ENCODE measurements around the gene BUB3. TPM values are rescaled to one million over a fixed set of nuclear protein-coding genes. Genes with fewer than 3 reads are reported as not detected.
A peak's percentile ranks its signal among the peaks of the same experiment; 100 is the strongest.

BUB3 gene
- total and polyA plus RNA-seq, 2 of the 13 experiments (the other 11 are each of a cell fraction or from before 2014, with no cell fraction given), result 174 to 188 TPM

DNA sequence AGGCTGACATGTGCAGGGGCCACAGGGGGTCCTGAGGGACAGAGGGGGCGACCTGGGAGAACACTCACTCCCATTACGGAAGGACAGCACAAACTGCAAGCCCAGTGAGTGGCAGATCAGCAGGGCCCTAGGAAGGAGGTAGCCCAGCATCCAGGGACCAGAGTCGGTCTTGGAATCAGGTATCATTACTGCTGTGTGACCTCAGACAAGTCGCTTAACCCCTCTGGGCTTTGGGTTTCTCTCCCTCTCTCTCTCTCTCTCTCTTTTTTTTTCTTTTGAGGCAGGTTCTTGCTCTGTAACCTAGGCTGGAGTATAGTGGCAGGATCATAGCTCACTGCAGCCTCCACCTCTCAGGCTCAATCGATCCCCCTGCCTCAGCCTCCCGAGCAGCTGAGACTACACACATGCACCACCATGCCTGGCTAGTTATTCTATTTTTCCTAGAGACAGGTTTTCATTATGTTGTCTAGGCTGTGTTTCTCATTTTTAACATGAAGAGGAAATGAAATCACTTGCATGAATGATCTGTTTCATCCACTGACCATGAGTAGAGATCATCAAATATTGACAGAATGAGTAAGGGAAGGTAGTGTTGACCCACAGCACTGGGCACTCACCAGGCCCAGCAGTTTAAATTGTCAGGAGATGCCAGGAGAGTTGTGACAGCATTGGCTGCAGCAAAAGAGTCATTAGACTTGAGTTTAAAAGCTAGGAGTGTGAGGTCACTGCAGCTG, 49.4 kb downstream of the BUB3 start (continued):
- TF ChIP-seq ZBTB49 (CRISPR knock-in tag; IDR thresholded peaks at IDR 0.05; ENCODE audit: borderline replicate concordance), result no peak
- TF ChIP-seq, protein P1, sequence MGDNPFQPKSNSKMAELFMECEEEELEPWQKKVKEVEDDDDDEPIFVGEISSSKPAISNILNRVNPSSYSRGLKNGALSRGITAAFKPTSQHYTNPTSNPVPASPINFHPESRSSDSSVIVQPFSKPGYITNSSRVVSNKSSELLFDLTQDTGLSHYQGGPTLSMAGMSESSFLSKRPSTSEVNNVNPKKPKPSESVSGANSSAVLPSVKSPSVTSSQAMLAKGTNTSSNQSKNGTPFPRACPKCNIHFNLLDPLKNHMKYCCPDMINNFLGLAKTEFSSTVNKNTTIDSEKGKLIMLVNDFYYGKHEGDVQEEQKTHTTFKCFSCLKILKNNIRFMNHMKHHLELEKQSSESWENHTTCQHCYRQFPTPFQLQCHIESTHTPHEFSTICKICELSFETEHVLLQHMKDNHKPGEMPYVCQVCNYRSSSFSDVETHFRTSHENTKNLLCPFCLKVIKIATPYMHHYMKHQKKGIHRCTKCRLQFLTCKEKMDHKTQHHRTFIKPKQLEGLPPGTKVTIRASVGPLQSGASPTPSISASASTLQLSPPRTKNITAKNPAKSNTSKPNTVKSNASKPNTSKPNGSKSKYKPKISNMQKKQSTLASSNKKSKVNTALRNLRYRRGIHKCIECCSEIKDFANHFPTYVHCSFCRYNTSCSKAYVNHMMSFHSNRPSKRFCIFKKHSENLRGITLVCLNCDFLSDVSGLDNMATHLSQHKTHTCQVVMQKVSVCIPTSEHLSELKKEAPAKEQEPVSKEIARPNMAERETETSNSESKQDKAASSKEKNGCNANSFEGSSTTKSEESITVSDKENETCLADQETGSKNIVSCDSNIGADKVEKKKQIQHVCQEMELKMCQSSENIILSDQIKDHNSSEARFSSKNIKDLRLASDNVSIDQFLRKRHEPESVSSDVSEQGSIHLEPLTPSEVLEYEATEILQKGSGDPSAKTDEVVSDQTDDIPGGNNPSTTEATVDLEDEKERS (CRISPR knock-in tag; IDR thresholded peaks at IDR 0.05), result 0 out of 2 replicates have a peak, but pooled peaks have one; percentile 61
- TF ChIP-seq ZC3H4 (CRISPR knock-in tag; IDR thresholded peaks at IDR 0.05; ENCODE audit: borderline replicate concordance), result no peak
- no peak for TF ChIP-seq SRF (IDR thresholded peaks at IDR 0.05; ENCODE audit: low read depth, low read length)
- no peak for TF ChIP-seq SOX6 (IDR thresholded peaks at IDR 0.05)
- peak; percentile 42 for TF ChIP-seq SOX6 (CRISPR knock-in tag; IDR thresholded peaks at IDR 0.05)
- TF ChIP-seq, protein P2, sequence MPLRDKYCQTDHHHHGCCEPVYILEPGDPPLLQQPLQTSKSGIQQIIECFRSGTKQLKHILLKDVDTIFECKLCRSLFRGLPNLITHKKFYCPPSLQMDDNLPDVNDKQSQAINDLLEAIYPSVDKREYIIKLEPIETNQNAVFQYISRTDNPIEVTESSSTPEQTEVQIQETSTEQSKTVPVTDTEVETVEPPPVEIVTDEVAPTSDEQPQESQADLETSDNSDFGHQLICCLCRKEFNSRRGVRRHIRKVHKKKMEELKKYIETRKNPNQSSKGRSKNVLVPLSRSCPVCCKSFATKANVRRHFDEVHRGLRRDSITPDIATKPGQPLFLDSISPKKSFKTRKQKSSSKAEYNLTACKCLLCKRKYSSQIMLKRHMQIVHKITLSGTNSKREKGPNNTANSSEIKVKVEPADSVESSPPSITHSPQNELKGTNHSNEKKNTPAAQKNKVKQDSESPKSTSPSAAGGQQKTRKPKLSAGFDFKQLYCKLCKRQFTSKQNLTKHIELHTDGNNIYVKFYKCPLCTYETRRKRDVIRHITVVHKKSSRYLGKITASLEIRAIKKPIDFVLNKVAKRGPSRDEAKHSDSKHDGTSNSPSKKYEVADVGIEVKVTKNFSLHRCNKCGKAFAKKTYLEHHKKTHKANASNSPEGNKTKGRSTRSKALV (CRISPR knock-in tag; IDR thresholded peaks at IDR 0.05), result no peak
- no peak for TF ChIP-seq MEF2D (CRISPR knock-in tag; IDR thresholded peaks at IDR 0.05)
- no peak for TF ChIP-seq ZNF274 (CRISPR knock-in tag; IDR thresholded peaks at IDR 0.05)
- TF ChIP-seq ZNF460 (CRISPR knock-in tag; IDR thresholded peaks at IDR 0.05; ENCODE audit: borderline replicate concordance), result no peak
- no peak for TF ChIP-seq SNAI1 (CRISPR knock-in tag; IDR thresholded peaks at IDR 0.05; ENCODE audit: borderline replicate concordance)
- no peak for TF ChIP-seq ZNF101 (CRISPR knock-in tag; IDR thresholded peaks at IDR 0.05; ENCODE audit: borderline replicate concordance, low read depth)
- no peak for TF ChIP-seq AKNA (CRISPR knock-in tag; IDR thresholded peaks at IDR 0.05; ENCODE audit: borderline replicate concordance)
- no peak for TF ChIP-seq ARID2 (CRISPR knock-in tag; IDR thresholded peaks at IDR 0.05; ENCODE audit: borderline replicate concordance)
- peak; percentile 28; the same call in 1 of the 2 replicates for TF ChIP-seq SOX5 (CRISPR knock-in tag; IDR thresholded peaks at IDR 0.05; ENCODE audit: borderline replicate concordance)
- TF ChIP-seq ZNF367 (CRISPR knock-in tag; IDR thresholded peaks at IDR 0.05; ENCODE audit: borderline replicate concordance), result no peak
- TF ChIP-seq GATAD2A (CRISPR knock-in tag; IDR thresholded peaks at IDR 0.05), result peak; percentile 86

All from HepG2 (cell line).